Neural cell (in vitro differentiated cells): ENCODE results near the gene TET1. TPM values are rescaled to one million over a fixed set of nuclear protein-coding genes. Genes with fewer than 3 reads are reported as not detected.

Experiments used
- H2AFZ ChIP-seq: fragments of 200-600, 300-800 bp; sonication (generic), shearing (Covaris generic); 2 replicates; pipeline ENCODE4 v1.6.0; 2014; ENCODE audit warnings: low read depth, mild to moderate bottlenecking, antibody characterized with exemption, low read length, moderate library complexity
- H3F3A ChIP-seq: fragments of 200-600 bp; shearing (Covaris generic); 2 replicates; pipeline ENCODE4 v1.6.1; 2016; ENCODE audit warnings: mild to moderate bottlenecking, moderate library complexity, mixed read lengths, antibody characterized with exemption, low read length; ENCODE audit not compliant: insufficient read depth, poor library complexity, severe bottlenecking
- H3K27ac ChIP-seq: fragments of 200-600, 300-800 bp; sonication (generic), shearing (Covaris generic); 2 replicates; pipeline ENCODE4 v1.5.1; 2014; ENCODE audit warnings: mild to moderate bottlenecking, low read length, moderate library complexity
- H3K27me3 ChIP-seq: fragments of 300-800, 200-600 bp; sonication (generic), shearing (Covaris generic); 2 replicates; pipeline ENCODE4 v1.6.0; 2014; ENCODE audit warnings: mild to moderate bottlenecking, low read depth, low read length, moderate library complexity; ENCODE audit not compliant: insufficient read depth
- H3K36me3 ChIP-seq: fragments of 300-800, 200-600 bp; sonication (generic), shearing (Covaris generic); 2 replicates; pipeline ENCODE4 v1.5.1; 2014; ENCODE audit warnings: mild to moderate bottlenecking, antibody characterized with exemption, low read length, moderate library complexity; ENCODE audit not compliant: insufficient read depth
- H3K4me2 ChIP-seq: fragments of 300-800, 200-600 bp; sonication (generic), shearing (Covaris generic); 2 replicates; pipeline ENCODE4 v1.6.0; 2014; ENCODE audit warnings: mild to moderate bottlenecking, low read length
- H3K4me3 ChIP-seq: fragments of 300-800, 200-600 bp; sonication (generic), shearing (Covaris generic); 2 replicates; pipeline ENCODE4 v1.5.1; 2014; ENCODE audit warnings: mild to moderate bottlenecking, low read length, moderate library complexity
- H3K79me2 ChIP-seq: fragments of 200-600 bp; shearing (Covaris generic); replicated peaks from 2 replicates; pipeline ENCODE4 v1.6.0; 2014; ENCODE audit warnings: mild to moderate bottlenecking, low read length, moderate library complexity; ENCODE audit not compliant: insufficient read depth
- H3K9ac ChIP-seq: fragments of 300-800, 200-600 bp; sonication (generic), shearing (Covaris generic); 2 replicates; pipeline ENCODE4 v1.6.1; 2016; ENCODE audit warnings: mild to moderate bottlenecking, low read length, mixed read lengths
- H3K9me2 ChIP-seq: fragments of 200-600 bp; shearing (Covaris generic); 2 replicates; pipeline ENCODE4 v1.6.1; 2016; ENCODE audit warnings: mild to moderate bottlenecking, low read length, mixed read lengths; ENCODE audit not compliant: insufficient read depth
- H3K9me3 ChIP-seq: fragments of 200-600, 300-800 bp; sonication (generic), shearing (Covaris generic); 2 replicates; pipeline ENCODE4 v1.6.1; 2016; ENCODE audit warnings: mild to moderate bottlenecking, mixed run types, low read length, moderate library complexity, mixed read lengths
- H4K20me1 ChIP-seq: fragments of 200-600 bp; shearing (Covaris generic); 2 replicates; pipeline ENCODE4 v1.6.1; 2016; ENCODE audit warnings: mild to moderate bottlenecking, mixed run types; ENCODE audit not compliant: insufficient read depth
- EP300 ChIP-seq: fragments of 450-650 bp; conservative IDR thresholded peaks from 2 replicates; pipeline ENCODE4 v1.6.1; 2014; ENCODE audit warnings: antibody characterized with exemption, mild to moderate bottlenecking, moderate library complexity; ENCODE audit not compliant: poor library complexity, severe bottlenecking
- EZH2 ChIP-seq: fragments of 200-600, 300-800 bp; shearing (Covaris generic), sonication (generic); IDR thresholded peaks from 2 replicates; pipeline ENCODE4 v1.6.1; 2014; ENCODE audit warnings: antibody characterized with exemption, low read length, borderline replicate concordance, mild to moderate bottlenecking; ENCODE audit not compliant: insufficient read depth, poor library complexity, severe bottlenecking
- MXI1 ChIP-seq: fragments of 450-650 bp; conservative IDR thresholded peaks from 2 replicates; pipeline ENCODE4 v1.6.1; 2014; ENCODE audit warnings: antibody characterized with exemption, mild to moderate bottlenecking; ENCODE audit not compliant: poor library complexity, severe bottlenecking
- POLR2AphosphoS5 ChIP-seq: IDR thresholded peaks from 2 replicates; pipeline ENCODE4 v1.6.1; 2012
- RAD21 ChIP-seq: fragments of 450-650 bp; conservative IDR thresholded peaks from 2 replicates; pipeline ENCODE4 v1.6.1; 2014; ENCODE audit warnings: antibody characterized with exemption, mild to moderate bottlenecking, moderate library complexity
- SMC3 ChIP-seq: fragments of 450-650 bp; conservative IDR thresholded peaks from 2 replicates; pipeline ENCODE4 v1.6.1; 2014; ENCODE audit warnings: antibody characterized with exemption, mild to moderate bottlenecking, moderate library complexity; ENCODE audit not compliant: poor library complexity
- TAF1 ChIP-seq: IDR thresholded peaks from 2 replicates; pipeline ENCODE4 v1.6.1; 2012; ENCODE audit warnings: low read depth
- polyA plus RNA-seq: library from polyadenylated mRNA; depleted of rRNA; stranded (reverse); fragments of >200 nt; gene quantifications from 2 replicates; pipeline ENCODE4 v1.2.3, GENCODE V29; 2014
- TF ChIP-seq, protein P1 (sequence below): IDR thresholded peaks from 2 replicates; pipeline ENCODE4 v1.6.1; 2012; ENCODE audit warnings: borderline replicate concordance
- TF ChIP-seq, protein P2 (sequence below): fragments of 450-650 bp; IDR thresholded peaks from 2 replicates; pipeline ENCODE4 v1.5.1; 2014; ENCODE audit warnings: antibody characterized with exemption, mild to moderate bottlenecking, moderate library complexity; ENCODE audit not compliant: poor library complexity, severe bottlenecking

The TET1 gene
- polyA plus RNA-seq, 1 donor from 2014 or later, result 3.6 TPM

DNA sequence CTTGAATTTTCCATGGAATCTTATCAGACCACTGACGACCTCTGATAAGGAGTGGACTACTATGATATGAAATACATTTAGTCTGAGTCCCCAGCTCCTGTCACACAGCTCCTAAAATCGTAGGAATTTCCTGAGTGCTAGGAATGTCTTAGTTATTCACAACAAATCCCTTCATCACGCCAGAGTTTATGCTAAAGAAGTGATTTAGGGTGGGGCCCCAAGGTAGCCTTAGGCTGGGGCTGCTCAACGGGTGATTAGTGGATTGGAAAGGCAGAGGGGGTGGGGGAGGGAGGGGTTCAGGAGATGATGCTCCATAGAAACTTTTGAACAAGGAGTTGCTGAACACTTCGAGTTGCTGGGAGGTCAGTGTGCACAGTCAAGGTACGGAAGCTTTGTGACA lies 7.0 kb upstream of the TET1 start:
- no peaks in the 10 kb centered on the region for H3K27me3 ChIP-seq
- H3K4me3 ChIP-seq, result no peak overlapping the region
- TF ChIP-seq, protein P1, sequence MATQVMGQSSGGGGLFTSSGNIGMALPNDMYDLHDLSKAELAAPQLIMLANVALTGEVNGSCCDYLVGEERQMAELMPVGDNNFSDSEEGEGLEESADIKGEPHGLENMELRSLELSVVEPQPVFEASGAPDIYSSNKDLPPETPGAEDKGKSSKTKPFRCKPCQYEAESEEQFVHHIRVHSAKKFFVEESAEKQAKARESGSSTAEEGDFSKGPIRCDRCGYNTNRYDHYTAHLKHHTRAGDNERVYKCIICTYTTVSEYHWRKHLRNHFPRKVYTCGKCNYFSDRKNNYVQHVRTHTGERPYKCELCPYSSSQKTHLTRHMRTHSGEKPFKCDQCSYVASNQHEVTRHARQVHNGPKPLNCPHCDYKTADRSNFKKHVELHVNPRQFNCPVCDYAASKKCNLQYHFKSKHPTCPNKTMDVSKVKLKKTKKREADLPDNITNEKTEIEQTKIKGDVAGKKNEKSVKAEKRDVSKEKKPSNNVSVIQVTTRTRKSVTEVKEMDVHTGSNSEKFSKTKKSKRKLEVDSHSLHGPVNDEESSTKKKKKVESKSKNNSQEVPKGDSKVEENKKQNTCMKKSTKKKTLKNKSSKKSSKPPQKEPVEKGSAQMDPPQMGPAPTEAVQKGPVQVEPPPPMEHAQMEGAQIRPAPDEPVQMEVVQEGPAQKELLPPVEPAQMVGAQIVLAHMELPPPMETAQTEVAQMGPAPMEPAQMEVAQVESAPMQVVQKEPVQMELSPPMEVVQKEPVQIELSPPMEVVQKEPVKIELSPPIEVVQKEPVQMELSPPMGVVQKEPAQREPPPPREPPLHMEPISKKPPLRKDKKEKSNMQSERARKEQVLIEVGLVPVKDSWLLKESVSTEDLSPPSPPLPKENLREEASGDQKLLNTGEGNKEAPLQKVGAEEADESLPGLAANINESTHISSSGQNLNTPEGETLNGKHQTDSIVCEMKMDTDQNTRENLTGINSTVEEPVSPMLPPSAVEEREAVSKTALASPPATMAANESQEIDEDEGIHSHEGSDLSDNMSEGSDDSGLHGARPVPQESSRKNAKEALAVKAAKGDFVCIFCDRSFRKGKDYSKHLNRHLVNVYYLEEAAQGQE, result no peak
- TF ChIP-seq TAF1, result no peak
- no peak overlapping the region for H3K27ac ChIP-seq
- no peak overlapping the region for H2AFZ ChIP-seq
- no peaks in the 10 kb centered on the region for H4K20me1 ChIP-seq
- H3K4me2 ChIP-seq, result no peak overlapping the region
- H3K9me2 ChIP-seq, result no peaks in the 10 kb centered on the region
- H3F3A ChIP-seq, result no peaks in the 10 kb centered on the region
- no peak overlapping the region for H3K9ac ChIP-seq
- H3K79me2 ChIP-seq, result no peaks in the 10 kb centered on the region
- no peaks in the 10 kb centered on the region for H3K9me3 ChIP-seq
- no peaks in the 10 kb centered on the region for H3K36me3 ChIP-seq

DNA sequence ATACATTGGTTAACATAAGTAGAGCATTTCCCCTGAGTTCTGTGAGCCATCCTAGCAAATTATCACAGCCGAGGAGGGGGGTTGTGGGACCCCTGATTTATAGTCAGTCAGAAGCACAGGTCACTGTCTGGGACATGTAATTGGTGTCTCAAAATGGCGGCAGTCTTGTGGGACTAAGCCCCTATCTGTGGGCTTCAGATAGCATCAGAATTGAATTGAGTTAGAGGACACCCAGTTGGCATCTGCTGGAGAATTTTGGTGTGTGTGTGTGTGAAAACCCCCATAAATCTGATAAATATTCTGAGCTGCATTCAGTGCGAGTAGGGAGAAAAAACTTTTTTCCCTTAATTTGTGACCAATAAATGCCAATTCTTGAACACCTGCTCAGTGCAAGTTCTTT lies 6.5 kb upstream of the TET1 start:
- H3F3A ChIP-seq, result no peaks in the 10 kb centered on the region
- H4K20me1 ChIP-seq, result no peaks in the 10 kb centered on the region
- H3K9ac ChIP-seq, result no peak overlapping the region
- no peaks in the 10 kb centered on the region for H3K9me3 ChIP-seq
- H3K27ac ChIP-seq, result no peak overlapping the region
- H3K27me3 ChIP-seq, result no peaks in the 10 kb centered on the region
- no peaks in the 10 kb centered on the region for H3K79me2 ChIP-seq
- H3K4me2 ChIP-seq, result no peak overlapping the region
- H2AFZ ChIP-seq, result no peak overlapping the region
- TF ChIP-seq SMC3 (no peak), TAF1 (no peak), POLR2AphosphoS5 (no peak), EZH2 (no peak), EP300 (no peak), RAD21 (no peak), MXI1 (no peak)
- TF ChIP-seq, protein P2, sequence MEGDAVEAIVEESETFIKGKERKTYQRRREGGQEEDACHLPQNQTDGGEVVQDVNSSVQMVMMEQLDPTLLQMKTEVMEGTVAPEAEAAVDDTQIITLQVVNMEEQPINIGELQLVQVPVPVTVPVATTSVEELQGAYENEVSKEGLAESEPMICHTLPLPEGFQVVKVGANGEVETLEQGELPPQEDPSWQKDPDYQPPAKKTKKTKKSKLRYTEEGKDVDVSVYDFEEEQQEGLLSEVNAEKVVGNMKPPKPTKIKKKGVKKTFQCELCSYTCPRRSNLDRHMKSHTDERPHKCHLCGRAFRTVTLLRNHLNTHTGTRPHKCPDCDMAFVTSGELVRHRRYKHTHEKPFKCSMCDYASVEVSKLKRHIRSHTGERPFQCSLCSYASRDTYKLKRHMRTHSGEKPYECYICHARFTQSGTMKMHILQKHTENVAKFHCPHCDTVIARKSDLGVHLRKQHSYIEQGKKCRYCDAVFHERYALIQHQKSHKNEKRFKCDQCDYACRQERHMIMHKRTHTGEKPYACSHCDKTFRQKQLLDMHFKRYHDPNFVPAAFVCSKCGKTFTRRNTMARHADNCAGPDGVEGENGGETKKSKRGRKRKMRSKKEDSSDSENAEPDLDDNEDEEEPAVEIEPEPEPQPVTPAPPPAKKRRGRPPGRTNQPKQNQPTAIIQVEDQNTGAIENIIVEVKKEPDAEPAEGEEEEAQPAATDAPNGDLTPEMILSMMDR, result no peak
- TF ChIP-seq, protein P1, result no peak
- H3K36me3 ChIP-seq, result no peaks in the 10 kb centered on the region
- H3K9me2 ChIP-seq, result no peaks in the 10 kb centered on the region
- no peak overlapping the region for H3K4me3 ChIP-seq
